ENCODE measurements around the gene NRXN3. TPM values are rescaled to one million over a fixed set of nuclear protein-coding genes. Genes with fewer than 3 reads are reported as not detected.

The NRXN3 gene
- total RNA-seq, 1 donor from 2014 or later: 11.4 TPM

- no peaks in the 10 kb centered on the region for H3K36me3 Mint-ChIP-seq
These were observed 827.6 kb downstream of the NRXN3 start for GRCh38 chr14:78997811-78998210.

GRCh38 chr14:79009286-79009685, 839.1 kb downstream of the NRXN3 start:
- H3K36me3 Mint-ChIP-seq: no peaks in the 10 kb centered on the region
- peaks cover 2% of the 10 kb centered on the region for H3K27me3 Mint-ChIP-seq (ENCODE audit: low read depth)

More at GRCh38 chr14:78997811-78998210, 827.6 kb downstream of the NRXN3 start:
- Mint-ChIP-seq H3K27me3 (ENCODE audit: low read depth) (peaks cover 4% of the 10 kb centered on the region), H3K9me3 (no peaks in the 10 kb centered on the region), H3K4me3 (no peak overlapping the region), H3K4me1 (peaks cover 7% of the 10 kb centered on the region), H3K27ac (no peak overlapping the region)
- DNase-seq (ENCODE audit: low spot score in 2 of 2, unreplicated experiment in 2 of 2): peak; percentile 43 to 71
- TF ChIP-seq CTCF (IDR thresholded peaks at IDR 0.05; ENCODE audit: unreplicated experiment): no peak

GRCh38 chr14:79011091-79011919, 841.1 kb downstream of the NRXN3 start:
- Mint-ChIP-seq H3K27me3 (ENCODE audit: low read depth) (peaks cover 2% of the 10 kb centered on the region), H3K9me3 (peaks cover 5% of the 10 kb centered on the region), H3K27ac (no peak overlapping the region), H3K4me1 (peaks cover 17% of the 10 kb centered on the region), H3K4me3 (no peak overlapping the region), H3K36me3 (no peaks in the 10 kb centered on the region)
- no peak for DNase-seq (ENCODE audit: low spot score in 2 of 2, unreplicated experiment in 2 of 2)
- peak; percentile 84 for TF ChIP-seq CTCF (IDR thresholded peaks at IDR 0.05; ENCODE audit: unreplicated experiment)

More at GRCh38 chr14:79009286-79009685, 839.1 kb downstream of the NRXN3 start:
- Mint-ChIP-seq H3K27ac (no peak overlapping the region), H3K4me3 (no peak overlapping the region), H3K4me1 (peaks cover 18% of the 10 kb centered on the region), H3K9me3 (no peaks in the 10 kb centered on the region)
- TF ChIP-seq CTCF (IDR thresholded peaks at IDR 0.05; ENCODE audit: unreplicated experiment): no peak
- no peak for DNase-seq (ENCODE audit: low spot score in 2 of 2, unreplicated experiment in 2 of 2)

- H3K4me3 Mint-ChIP-seq: no peak overlapping the region
- H3K9me3 Mint-ChIP-seq: peaks cover 5% of the 10 kb centered on the region
- no peak for TF ChIP-seq CTCF (IDR thresholded peaks at IDR 0.05; ENCODE audit: unreplicated experiment)
- no peak overlapping the region for H3K27ac Mint-ChIP-seq
- peaks cover 2% of the 10 kb centered on the region for H3K27me3 Mint-ChIP-seq (ENCODE audit: low read depth)
- H3K36me3 Mint-ChIP-seq: no peaks in the 10 kb centered on the region
- peaks cover 20% of the 10 kb centered on the region for H3K4me1 Mint-ChIP-seq
- no peak for DNase-seq (ENCODE audit: low spot score in 2 of 2, unreplicated experiment in 2 of 2)
These were observed 841.7 kb downstream of the NRXN3 start for GRCh38 chr14:79011920-79012204.

- DNase-seq (ENCODE audit: low spot score in 2 of 2, unreplicated experiment in 2 of 2): no peak
- Mint-ChIP-seq H3K36me3 (no peaks in the 10 kb centered on the region), H3K27me3 (ENCODE audit: low read depth) (peaks cover 12% of the 10 kb centered on the region), H3K4me1 (peaks cover 14% of the 10 kb centered on the region), H3K27ac (no peak overlapping the region), H3K9me3 (peaks cover 5% of the 10 kb centered on the region), H3K4me3 (no peak overlapping the region)
- TF ChIP-seq CTCF (IDR thresholded peaks at IDR 0.05; ENCODE audit: unreplicated experiment): no peak
These were observed 846.8 kb downstream of the NRXN3 start for GRCh38 chr14:79016828-79017505.

Data from mesothelial cell of epicardium (in vitro differentiated cells).